ENCODE data around the gene ARL15.

- TF ChIP-seq CTCF (IDR thresholded peaks at IDR 0.05) (no peak), POLR2A (IDR thresholded peaks at IDR 0.05) (no peak)
Measured at GRCh38 chr5:54264574-54264973, 45.8 kb downstream of the ARL15 start.
